ENCODE measurements around the gene TLDC2.
"Not testable (repeated sequence)": the region's sequence is repeated elsewhere in the genome, so short reads cannot be mapped to it uniquely, and the experiment has no call there.

Gene TLDC2

DNA sequence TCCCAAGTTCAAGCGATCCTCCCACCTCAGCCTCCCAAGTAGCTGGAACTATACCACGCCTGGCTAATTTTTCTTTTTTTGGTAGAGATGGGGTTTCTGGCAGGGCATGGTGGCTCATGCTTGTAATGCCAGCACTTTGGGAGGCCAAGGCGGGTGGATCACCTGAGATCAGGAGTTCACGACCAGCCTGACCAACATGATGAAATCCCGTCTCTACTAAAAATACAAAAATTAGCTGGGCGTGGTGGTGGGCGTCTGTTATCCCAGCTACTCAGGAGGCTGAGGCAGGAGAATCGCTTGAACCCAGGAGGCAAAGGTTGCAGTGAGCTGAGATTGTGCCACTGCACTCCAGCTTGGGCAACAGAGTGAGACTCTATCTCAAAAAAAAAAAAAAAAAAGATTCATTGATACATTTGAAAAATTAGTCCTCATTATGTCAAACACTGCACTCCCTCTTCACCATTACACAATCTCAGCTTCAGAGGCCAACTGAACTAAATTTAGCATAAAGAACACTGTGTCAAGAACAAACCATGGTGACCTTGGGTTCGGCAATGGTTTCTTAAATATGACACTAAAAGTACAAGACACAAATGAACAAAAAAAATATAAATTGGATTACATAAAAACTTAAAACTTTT is 60.9 kb downstream of the TLDC2 start:
- in situ Hi-C loops (cut with MboI; ENCODE audit: low sequenced_read_pairs) = not testable (repeated sequence)

DNA sequence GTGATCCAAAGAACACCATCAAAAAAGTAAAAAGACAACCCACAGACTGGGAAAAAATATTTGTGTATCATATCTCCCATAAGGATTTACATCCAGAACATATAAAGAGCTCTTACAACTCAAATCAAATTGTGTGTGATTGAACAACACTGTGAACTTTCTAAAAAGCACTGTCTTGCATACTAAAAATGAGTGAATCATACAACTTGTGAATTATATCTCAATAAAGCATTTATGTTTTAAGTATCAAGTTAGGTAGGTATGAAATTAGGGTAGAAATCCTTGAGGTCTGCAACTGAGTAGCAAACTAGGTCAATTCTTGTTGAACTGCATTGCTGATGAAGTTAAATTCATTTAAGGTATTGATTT is 61.4 kb downstream of the TLDC2 start:
- in situ Hi-C loops (cut with MboI; ENCODE audit: low sequenced_read_pairs) = no loop called here

DNA sequence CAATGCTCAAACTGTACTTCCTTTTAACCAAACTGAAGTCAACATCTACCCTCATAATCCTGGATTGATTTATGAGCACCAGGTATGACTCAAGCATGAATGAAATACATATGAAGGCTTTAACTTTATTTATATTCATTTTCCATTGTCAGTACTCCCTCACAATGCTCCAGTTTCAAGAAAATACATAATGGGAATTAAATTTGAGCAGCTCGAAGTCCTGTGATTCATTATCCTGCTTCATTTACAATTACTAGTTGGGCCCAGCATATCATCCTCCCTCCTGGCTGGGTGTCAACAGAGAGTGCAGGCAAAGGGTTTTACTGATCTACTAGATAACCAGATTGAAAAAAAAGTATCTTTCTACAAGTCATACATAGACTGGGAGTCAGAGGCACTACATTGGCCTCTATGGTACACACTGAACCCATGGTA is 65.5 kb downstream of the TLDC2 start:
- in situ Hi-C loops (cut with MboI; ENCODE audit: low sequenced_read_pairs) = no loop called here

Measured in HL-60/S4 (cell line).